LNCAP (cell line): ENCODE results near the gene TRAPPC3.

Experiments used
- CTCF ChIP-seq: fragments of 450-650 bp; IDR thresholded peaks from 2 replicates; pipeline ENCODE4 v1.5.1; 2017; ENCODE audit warnings: mild to moderate bottlenecking

TRAPPC3 gene

GRCh38 chr1:36133484-36133883, 15.8 kb downstream of the TRAPPC3 start:
- TF ChIP-seq CTCF, result no peak

- TF ChIP-seq CTCF, result no peak
Observed at GRCh38 chr1:36132029-36132428, 17.3 kb downstream of the TRAPPC3 start.

- TF ChIP-seq CTCF, result no peak
Observed at GRCh38 chr1:36128905-36129206, 20.4 kb downstream of the TRAPPC3 start.

DNA sequence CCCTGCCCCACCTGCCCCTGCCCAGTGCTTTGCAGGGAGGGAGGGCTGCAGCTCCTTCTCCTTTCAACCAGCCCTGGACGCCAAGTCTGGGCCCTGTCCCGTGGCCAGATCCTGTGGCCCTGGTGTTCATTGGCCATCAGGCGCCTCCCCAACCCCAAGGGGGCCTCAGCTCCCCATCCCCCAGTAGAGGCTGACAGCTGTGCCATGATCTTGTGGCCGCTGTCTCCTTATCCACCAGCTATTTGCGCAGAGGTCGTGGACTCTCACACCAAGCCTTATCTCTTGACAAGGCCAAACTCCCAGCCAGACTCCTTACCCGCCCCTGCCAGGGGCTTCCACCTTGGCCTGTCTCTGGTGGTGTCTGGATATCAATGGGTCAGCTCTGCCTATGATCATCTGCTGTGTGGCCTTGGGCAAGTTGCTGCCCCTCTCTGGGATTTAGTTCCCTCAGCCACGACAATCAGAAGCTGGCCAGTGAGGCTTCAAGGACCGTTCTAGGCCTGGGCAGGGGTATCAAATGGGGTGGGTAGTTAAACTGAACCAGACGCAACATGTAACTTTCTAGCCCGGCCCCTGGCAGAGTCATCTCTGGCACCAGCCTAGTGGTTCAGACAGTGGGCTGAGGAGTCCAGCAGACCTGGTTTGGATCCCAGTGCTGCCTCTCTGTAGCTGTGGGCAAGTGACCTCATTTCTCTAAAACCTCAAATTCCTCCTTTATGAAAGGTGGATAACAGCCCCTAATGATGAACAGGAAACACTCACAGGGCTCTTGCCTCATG, 21.0 kb downstream of the TRAPPC3 start:
- TF ChIP-seq CTCF, result no peak

DNA sequence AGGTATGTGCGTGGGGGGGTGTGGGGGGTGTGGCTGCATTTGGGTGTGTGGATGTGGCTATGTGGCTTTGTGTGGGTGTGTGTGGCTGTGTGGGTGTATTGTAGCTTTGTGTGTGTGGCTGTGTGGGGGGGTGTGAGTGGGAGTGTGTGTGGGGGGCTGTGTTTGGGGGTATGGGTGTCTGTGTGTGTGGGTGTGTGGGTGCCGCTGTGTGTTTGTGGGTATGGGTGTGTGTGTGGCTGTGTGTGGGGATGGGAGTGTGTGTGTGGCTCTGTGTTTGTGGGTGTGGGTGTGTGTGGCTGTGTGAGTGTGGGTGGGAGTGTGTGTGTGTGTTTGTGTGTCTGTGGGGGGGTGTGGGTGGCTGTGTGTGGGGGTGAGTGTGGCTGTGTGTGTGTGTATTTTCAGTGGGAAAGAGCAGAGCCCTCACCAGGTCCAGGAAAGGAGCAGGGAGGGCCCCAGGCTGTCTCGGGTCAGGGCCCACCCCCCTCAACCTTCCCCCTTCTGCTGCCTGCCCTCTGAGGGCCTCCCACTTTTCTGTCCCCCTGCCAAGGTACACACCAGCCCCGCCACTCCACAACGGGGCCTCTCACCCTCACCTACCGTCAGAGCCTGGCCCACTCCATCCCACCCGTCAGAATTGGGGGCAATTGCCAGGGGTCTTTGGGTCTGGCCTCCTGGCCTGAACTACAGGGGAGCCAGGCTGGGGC, 22.3 kb downstream of the TRAPPC3 start:
- TF ChIP-seq CTCF, result no peak

DNA sequence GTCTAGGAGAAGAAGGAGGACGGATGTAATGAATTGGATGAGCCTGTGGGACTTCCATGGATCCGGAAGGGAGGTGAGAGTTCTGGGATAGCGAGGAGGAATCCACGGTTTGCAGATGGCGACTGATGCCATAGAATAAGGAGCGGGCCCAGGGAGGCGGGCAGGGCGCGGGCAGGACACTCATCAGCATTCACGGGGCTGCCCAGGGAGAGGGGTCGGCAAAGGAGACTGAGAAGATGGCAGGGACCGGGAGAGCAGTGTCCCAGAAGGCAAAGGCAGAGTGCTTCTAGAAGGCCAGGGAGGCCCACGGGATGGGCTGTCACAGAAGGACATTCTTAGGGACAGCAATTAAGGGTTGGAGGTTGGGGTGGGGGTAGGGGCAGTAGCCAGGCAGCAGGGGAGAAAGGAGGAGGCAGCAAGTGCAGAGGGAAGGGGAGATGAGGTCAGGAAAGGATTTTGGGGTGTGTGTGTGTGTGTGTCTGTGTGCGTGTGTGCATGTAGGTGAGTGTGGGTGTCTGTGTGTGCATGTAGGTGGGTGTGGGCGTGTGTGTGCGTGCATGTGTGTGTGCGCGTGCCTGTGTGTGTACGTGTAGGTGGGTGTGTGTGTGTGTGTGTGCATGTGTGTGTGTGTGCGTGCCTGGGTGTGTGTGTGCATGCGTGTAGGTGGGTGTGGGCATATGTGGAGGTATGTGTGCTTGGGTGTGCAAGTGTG, 23.1 kb downstream of the TRAPPC3 start:
- TF ChIP-seq CTCF, result no peak

GRCh38 chr1:36125129-36125991, 23.9 kb downstream of the TRAPPC3 start, which contains the start of gene COL8A2:
TSS of gene COL8A2 (minus strand) at chr1:36125222. CDS start at chr1:36100242, 24,980 bp downstream.
- no peak for TF ChIP-seq CTCF
